ENCODE measurements around the gene CDH13.

DNA sequence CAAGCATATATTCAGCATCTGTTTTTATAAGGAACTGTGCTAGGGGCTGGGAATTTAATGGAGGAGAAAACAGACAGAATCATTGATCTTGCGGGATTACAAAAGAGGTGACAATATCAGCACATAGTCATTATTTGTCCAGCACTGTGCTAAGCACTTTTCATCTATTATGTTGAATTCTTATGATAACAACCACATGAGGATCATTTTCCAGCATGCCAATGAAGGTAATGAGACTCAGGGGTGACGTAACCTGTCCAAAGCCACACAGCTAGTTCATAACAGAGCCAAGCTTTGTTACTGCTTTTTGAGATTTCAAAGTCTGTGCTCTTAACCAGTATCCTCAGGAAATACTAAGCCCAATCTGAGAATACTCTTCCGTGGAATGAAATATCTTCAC lies 503.3 kb downstream of the CDH13 start:
- TF ChIP-seq GLIS3 (CRISPR knock-in tag; IDR thresholded peaks at IDR 0.05), result no peak
- TF ChIP-seq ZNF8 (CRISPR knock-in tag; IDR thresholded peaks at IDR 0.05), result no peak
- no peak for TF ChIP-seq ARNTL (CRISPR knock-in tag; IDR thresholded peaks at IDR 0.05; ENCODE audit: borderline replicate concordance, low read depth)
- TF ChIP-seq TSHZ2 (CRISPR knock-in tag; IDR thresholded peaks at IDR 0.05), result no peak
- TF ChIP-seq, protein P1, sequence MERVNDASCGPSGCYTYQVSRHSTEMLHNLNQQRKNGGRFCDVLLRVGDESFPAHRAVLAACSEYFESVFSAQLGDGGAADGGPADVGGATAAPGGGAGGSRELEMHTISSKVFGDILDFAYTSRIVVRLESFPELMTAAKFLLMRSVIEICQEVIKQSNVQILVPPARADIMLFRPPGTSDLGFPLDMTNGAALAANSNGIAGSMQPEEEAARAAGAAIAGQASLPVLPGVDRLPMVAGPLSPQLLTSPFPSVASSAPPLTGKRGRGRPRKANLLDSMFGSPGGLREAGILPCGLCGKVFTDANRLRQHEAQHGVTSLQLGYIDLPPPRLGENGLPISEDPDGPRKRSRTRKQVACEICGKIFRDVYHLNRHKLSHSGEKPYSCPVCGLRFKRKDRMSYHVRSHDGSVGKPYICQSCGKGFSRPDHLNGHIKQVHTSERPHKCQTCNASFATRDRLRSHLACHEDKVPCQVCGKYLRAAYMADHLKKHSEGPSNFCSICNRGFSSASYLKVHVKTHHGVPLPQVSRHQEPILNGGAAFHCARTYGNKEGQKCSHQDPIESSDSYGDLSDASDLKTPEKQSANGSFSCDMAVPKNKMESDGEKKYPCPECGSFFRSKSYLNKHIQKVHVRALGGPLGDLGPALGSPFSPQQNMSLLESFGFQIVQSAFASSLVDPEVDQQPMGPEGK (CRISPR knock-in tag; IDR thresholded peaks at IDR 0.05; ENCODE audit: borderline replicate concordance), result no peak
- TF ChIP-seq RARB (CRISPR knock-in tag; IDR thresholded peaks at IDR 0.05), result no peak

All from SK-N-SH treated with all-trans-retinoic acid at 6 μM for 48 hours (cell line).